GM10266 (cell line): ENCODE results near the gene RBBP5.

Experiments
- DNase-seq: peaks from one replicate; pipeline ENCODE4 v3.0.0; 2012; ENCODE audit errors: extremely low spot score
- CTCF ChIP-seq: IDR thresholded peaks from 2 replicates; pipeline ENCODE4 v1.5.1; 2012; ENCODE audit warnings: mild to moderate bottlenecking, low read depth; ENCODE audit not compliant: control insufficient read depth, insufficient read depth; ENCODE audit errors: missing control alignments

Gene RBBP5

GRCh38 chr1:205142102-205142469, 20.3 kb upstream of the RBBP5 start:
- TF ChIP-seq CTCF, result no peak
- DNase-seq, result no peak

- TF ChIP-seq CTCF, result peak; percentile 72
- DNase-seq, result peak; percentile 69
These were observed 19.7 kb upstream of the RBBP5 start for GRCh38 chr1:205141236-205142101.

- TF ChIP-seq CTCF, result no peak
- no peak for DNase-seq
These were observed 18.3 kb upstream of the RBBP5 start for GRCh38 chr1:205140113-205140512.

- DNase-seq, result no peak
These were observed 16.1 kb upstream of the RBBP5 start for GRCh38 chr1:205137901-205138300.

GRCh38 chr1:205133287-205133686, 11.5 kb upstream of the RBBP5 start:
- no peak for DNase-seq
- TF ChIP-seq CTCF, result no peak

More at GRCh38 chr1:205137901-205138300, 16.1 kb upstream of the RBBP5 start:
- no peak for TF ChIP-seq CTCF

GRCh38 chr1:205129447-205130029, 7.8 kb upstream of the RBBP5 start:
- no peak for DNase-seq
- no peak for TF ChIP-seq CTCF

- no peak for TF ChIP-seq CTCF
- no peak for DNase-seq
These were observed 6.3 kb upstream of the RBBP5 start for GRCh38 chr1:205128050-205128449.
